Measurements from ENCODE around the gene SLC39A1.
A peak's percentile ranks its signal among the peaks of the same experiment; 100 is the strongest.

SLC39A1 gene

DNA sequence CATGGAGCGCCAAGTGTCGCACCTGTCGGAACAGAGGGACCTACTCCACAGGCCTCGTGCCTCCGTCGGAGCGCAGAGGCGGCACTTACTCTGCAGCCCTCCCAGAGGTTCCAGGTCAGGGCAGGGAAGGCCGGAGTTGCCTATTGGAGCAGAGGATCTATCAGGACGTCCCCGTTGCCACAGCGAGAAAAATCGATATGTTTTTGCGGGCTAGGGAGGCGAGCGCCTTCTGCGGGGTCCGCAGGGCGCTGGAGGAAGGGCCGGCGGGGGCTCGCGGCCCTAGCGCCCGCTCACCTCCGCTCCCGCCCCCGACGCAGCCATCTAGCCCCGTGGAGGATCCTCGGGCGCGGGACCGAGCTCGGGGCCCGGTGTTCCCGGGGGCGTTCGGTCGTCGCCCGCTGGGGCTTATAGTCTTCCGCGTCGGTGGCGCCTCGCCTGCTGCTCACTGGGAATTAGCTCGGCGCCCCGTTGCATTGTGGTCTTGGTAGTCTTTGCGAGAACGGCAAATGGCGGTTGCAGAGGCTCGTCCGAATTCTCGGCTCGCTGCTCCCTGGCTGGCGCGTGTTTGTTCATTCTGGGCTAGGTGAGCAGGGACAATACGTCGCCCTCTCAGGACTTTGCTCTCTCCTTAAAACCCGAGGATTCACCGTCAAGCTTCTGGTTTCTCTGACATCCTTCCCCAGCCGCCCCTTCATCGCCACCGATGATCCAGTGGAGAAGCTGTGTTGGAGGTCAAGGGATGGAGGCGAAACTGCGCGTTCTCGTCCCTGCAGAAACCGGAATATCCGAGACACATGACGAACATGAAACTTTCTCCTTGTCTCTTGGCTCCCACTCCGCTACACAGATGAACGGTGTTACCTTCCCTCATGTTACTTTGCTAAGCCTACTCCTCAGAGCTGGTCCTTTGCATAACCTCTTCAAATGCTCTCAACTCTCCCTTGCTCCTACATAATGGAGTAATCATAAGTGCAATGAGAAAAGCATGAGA, 14.2 kb upstream of the SLC39A1 start, which contains the start of gene JTB:
JTB (minus strand) TSS at position 425 of the 991 bp plus-strand sequence; CDS start at position 3, 422 bp downstream.
- DNase-seq: peak; percentile 82

DNA sequence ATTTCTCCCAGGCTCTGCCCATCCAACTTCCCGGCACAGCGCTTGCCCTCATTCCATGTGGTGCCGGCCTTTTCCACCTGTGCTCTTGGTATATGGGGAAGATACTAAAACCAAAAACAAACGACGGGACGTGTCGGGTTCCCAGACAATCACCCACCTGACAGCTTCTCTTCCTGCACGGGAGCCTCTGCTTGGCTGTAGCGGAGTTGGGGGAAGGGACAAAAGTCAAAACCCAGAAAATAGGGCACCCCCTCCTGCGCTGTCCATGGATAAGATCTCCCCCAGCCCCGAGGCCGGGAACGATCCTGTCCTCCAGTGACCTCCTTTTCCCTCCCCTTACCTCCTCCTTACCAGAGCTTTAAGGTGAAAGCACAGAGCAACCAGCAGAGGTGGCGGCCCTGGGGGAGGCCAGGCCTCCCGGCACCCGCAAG, 13.5 kb upstream of the SLC39A1 start:
- DNase-seq: no peak

DNA sequence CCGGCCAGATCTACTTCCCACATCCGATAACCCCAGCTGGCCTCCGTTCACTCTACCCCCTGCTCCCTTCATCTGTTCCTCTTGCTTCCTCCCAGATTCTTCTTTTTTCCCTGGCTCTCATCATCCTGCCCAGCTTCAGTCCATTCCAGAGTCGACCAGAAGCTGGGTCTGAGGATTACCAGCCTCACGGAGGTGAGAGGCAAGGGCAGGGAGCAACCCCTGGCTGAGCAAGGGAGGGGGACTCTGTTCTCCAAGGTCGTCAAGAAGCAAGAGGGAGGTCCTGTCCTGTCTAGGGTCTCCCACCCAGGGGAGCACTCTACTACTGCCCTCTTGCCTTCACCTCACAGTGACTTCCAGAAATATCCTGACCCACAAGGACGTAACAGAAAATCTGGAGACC, 10.2 kb upstream of the SLC39A1 start:
- DNase-seq: no peak

DNA sequence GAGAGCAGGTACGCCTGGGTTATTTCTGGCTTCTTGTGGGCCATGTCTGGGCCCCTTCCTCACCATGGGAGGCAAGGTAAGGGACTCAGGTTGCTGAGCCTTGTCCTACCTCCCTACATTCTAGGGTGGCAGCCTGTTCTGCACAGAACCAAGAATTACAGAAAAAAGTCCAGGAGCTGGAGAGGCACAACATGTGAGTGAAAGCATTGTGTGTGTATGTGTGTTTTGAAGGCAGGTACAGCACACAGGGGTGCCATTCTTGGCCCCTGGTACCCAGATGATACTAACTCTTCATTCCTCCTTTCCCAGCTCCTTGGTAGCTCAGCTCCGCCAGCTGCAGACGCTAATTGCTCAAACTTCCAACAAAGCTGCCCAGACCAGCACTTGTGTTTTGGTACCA, 9.7 kb upstream of the SLC39A1 start:
- no peak for DNase-seq

DNA sequence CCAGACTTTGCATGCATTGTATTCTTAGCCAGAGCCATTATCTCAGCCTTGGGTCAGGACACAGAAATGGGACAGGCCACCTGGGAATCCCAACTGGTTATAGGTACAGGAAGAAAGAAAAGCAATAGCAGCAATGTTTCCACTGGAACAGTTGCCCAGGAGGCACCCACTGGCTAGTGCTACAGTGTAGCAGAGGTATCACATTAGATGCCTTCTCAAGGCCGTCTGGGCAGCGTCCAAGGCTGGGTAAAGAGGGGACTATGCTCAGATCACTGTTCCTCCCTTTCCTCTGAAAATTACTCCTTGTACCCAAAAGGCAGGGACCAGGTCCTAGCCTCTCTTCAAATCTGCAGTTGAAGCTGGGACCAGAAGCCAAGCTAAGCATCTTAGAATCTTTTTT, 7.0 kb upstream of the SLC39A1 start:
- no peak for DNase-seq

DNA sequence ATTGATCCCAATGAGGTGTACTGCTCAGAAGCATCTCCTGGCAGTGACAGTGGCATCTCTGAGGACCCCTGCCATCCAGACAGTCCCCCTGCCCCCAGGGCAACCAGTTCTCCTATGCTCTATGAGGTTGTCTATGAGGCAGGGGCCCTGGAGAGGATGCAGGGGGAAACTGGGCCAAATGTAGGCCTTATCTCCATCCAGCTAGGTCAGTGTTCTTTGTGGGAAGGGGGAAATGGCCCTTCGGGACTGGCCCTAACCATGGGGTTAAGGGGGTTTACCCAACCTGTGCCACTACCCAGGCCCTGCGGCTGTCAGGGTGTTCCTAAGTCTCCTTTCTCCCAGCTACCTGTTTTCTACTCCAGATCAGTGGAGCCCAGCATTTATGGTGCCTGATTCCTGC, 5.6 kb upstream of the SLC39A1 start:
- no peak for DNase-seq

DNA sequence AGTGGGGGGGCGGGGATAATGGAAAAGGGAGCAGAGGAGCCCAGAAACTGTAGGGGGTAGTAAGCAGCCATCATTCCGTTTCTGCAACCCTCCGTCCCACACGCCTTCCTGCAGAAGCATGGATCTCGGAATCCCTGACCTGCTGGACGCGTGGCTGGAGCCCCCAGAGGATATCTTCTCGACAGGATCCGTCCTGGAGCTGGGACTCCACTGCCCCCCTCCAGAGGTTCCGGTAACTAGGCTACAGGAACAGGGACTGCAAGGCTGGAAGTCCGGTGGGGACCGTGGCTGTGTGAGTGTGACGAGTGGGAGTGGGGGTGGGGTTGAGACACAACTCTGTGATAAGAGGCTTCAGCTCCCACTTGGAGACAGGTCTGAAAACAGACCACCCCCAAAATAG, 5.1 kb upstream of the SLC39A1 start:
- no peak for DNase-seq

DNA sequence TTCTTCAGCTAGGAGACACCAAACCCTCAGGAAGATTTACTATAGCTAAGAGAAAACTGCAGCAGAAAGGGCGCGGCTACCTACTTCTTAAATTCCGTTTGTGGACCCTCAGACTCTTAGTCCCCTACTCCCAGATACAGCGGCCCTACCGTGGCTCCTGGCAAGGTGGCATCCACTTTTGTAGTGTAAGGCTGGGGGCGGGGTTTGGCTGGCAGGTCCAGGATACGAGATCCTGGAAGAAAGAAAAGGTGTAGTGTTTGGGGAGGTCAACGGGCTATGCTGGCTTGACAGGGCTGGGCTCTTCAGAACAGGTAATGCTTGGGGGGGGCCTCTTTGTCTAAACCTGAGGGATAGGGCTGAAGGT, 4.6 kb upstream of the SLC39A1 start:
- DNase-seq: no peak

DNA sequence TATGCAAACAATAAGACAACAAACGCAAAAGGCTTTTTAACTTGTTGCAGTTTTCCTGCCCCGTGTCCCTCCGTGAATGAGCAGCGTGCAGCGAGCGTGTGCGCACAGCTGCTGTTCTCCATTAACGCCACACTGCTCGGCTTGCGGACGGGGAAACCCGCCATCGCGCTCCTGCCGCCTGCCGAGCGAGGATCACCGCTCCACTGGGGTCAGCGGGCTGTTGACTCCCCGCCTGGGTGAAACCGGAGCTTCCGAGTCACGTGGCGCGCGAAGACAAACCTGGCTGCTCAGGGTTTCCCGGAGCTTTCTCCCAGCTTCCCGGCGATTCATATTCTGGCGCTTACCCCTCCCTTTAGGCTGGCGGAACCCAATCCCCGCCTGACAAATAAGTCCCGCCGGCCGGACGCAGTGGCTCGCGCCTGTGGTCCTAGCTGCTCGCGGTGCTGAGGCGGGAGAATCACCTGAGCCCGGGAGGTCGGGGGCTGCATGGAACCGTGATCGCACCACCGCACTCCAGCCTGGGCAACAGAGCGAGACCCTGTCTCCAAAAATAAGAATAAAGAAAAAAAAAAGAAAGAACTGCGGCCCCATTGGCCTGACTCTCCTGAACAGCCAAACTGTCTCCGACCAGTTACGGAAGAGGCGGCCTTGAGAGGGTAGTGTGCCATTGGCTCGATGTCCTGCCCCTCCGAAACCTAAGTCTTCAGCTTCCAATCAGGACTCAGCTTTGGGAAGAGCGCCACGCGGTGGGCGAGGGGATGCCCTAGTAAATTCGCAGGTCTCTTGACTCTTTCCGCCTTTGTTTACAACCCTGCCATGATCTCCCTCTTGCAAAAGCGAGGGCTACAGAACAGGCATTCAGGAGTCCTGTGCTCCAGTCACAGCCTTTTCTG, 4.0 kb upstream of the SLC39A1 start, which contains the start of gene CREB3L4:
CREB3L4 (plus strand) TSS at position 796 of the 893 bp plus-strand sequence. CDS start 624 bp downstream, outside the sequence.
- peak; percentile 97 for DNase-seq

DNA sequence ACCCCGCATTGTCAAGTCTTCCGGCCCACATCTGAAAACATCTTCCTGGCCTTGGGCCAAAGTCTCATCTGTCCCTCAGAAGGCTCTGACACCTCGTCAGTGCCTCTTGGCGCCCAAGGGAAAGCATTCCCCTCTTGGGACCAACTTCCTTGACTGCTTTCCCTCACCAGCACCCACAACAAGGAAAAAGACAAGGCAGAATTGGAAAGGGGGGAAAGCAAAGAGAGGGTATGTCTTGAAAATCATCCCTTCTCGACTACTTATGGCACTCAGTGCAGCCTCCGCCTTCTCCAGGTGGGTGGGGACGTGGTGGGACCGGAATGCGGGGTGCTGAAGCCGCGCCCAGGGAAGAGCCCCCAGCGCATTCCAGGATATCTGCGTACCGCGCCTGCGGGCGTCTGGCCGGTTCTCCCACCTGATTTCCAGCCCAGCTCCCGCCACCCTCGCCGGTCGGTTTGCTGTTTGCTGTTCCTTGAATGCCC, 554 bp upstream of the SLC39A1 start:
- DNase-seq: no peak

DNA sequence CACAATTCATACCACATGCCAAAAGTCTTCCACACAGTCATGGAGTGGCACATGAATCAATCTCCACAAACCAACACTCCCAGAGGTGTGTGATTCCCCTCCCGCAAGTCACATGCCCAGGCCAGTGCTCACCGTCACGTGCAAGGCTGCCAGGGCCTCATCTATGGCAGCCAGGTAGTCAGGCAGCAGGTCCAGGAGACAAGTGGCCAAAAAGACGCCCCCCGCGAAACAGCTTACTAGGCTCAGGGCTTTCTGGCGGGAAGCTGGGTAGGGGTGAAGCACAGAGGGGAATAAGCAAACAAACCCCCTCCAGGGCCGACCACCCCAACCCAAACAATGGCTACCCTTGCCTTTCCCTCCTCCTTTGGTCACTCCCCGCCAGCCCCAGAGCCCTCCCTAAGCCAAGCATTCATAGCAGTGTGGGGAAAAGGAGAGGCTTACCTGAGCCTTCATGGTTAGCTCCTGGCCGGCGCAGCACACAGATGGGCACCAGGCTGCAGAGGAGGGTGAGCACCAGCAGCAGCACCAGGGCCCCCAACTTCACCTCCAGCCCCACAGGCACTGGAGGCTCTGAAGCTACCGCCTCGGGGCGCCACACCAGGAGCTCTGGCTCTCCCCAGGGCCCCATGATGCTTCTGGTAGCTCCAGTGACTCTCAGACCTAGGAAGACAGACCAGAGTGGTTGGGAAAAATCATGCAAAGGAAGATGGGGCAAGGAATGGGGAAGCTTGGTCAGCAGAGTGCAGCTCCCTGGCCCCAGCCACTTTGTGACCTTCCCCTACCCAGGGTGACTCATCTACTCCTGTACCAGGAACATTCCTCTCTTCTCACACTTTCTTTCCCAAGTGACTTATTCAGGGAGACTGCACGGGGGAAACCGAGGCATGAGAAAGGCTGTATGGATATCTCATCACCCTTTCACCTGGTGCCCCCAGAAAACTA, 978 bp downstream of the SLC39A1 start:
- peak; percentile 48 for DNase-seq

DNA sequence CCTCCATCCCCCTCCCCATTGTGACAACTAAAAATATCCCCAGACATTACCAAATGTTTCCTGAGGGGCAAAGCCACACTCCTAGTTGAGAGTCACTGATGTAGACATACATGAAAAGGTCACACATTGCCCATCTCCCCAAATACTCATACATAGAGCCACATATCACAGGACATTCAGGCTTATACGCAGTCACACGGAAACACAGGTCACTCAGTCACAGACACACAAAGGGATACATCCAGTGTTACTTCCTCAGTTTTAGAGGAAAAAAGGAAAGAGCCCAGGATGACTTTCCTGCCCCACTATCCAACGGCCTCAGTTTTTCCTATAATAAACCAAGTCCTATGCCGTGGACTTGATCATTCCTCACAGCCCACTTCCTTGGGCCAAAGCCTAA, 1.9 kb downstream of the SLC39A1 start:
- DNase-seq: no peak

DNA sequence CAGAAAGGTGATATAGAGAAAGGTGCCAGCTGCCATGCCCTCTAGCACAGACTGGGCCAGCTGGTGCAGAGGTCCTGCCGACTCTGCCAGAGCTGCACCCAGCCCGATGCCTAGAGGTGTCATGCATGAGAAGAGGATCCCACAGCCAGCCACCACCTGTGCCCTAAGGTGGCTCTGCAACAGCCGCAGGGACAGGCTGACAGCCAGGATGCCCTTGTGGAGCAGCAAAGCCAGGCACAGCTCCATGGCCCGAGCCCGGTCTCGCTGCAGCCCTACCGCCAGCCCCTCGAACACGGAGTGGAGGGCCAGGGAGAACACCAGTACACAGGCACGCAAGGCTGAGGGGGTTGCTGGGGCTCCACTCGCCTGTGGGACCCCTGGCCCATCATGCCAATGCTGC, 3.1 kb downstream of the SLC39A1 start:
- DNase-seq: no peak

DNA sequence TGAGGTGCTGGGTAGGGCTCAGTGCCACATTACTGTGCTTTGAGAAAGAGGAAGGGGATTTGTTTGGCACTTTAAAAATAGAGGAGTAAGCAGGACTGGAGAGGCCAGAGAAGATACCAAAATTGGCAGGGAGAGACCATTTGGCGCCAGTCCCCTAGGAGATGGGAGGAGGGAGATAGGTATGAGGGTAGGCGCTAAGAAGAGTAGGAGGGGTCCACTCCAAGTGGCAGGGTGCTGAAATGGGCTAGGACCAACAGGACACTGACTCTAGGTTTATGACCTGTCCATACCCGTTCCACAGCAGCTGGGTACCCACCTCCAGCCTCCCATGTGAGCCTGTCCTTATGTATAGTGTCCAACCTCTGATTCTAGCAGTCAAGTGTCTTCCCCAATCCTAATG, 3.9 kb downstream of the SLC39A1 start:
- DNase-seq: no peak

DNA sequence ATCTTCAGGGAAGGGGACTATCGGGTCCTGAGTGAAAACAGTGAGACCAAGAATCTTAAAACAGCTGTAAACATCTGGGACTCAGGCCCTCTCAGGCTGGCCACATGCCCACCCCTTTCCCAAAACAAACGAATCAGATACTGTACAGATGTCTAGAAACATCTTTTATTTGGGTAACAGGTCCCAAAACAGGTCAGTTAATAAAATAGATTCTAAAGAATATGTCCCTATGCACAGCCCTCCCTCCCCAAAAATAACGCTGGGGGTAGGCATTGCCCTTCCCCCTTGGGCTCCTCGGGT, 4.4 kb downstream of the SLC39A1 start:
- no peak for DNase-seq

DNA sequence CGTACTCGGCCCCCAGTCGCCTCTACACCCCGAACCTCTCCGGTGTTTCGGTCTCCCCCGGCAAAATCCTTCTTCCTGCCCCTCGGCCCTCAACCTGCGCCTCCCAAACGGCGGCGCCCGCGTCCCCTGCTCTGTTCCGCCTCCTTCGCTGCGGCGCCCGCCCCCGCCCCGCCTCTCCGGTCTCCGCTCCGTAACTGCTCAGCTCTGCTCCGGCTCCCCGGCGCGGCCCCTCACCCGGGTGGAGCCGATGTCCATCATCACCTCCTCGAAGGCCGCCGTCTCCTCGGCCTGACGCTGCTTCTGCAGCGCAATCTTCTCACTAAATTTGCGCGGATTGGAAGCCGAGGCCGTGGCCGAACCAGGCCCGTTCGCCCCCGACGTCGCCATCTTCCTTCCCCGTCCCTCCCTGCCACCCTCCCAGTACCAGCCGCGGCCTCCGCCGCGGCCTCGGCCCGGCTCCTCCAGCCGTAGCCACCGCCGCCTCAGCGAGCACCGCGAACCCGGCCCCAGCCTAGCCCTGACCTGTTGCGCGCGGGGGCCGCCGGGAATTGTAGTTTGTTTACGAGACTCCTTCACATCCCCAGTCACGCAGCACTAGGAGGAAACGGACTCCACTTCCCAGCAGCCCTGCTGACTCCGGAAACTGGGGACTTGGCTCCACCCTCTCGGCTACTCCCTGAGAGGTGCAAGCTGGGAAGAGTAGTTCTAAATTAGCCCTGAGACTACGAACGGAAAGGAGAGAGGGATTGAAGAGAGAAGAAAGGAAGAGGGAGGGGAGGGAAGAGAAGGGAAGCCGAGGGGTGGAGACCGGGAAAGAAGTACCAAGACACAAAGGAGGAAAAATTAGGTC, 5.0 kb downstream of the SLC39A1 start, which contains the start of gene CRTC2:
CRTC2 (minus strand) TSS at position 502 of the 850 bp plus-strand sequence; CDS start at position 387, 115 bp downstream.
- peak; percentile 98 for DNase-seq

DNA sequence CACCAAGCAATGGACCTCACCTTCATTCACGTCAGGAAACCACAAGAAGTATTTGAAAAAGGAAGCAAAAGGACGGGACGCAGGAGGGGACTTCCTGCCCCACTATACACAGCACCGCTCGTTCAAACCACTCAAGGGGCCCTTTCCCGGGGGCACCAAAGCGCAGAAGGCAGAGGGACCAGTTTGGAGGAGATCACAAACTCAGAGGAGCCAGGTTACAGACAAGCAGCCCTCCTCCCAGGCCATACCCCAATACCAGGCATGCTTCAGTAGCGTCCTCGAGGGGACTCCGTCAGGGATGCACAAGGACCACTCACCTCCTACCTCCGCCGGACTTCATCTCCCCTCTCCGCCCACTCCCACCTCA, 5.6 kb downstream of the SLC39A1 start:
- no peak for DNase-seq

DNA sequence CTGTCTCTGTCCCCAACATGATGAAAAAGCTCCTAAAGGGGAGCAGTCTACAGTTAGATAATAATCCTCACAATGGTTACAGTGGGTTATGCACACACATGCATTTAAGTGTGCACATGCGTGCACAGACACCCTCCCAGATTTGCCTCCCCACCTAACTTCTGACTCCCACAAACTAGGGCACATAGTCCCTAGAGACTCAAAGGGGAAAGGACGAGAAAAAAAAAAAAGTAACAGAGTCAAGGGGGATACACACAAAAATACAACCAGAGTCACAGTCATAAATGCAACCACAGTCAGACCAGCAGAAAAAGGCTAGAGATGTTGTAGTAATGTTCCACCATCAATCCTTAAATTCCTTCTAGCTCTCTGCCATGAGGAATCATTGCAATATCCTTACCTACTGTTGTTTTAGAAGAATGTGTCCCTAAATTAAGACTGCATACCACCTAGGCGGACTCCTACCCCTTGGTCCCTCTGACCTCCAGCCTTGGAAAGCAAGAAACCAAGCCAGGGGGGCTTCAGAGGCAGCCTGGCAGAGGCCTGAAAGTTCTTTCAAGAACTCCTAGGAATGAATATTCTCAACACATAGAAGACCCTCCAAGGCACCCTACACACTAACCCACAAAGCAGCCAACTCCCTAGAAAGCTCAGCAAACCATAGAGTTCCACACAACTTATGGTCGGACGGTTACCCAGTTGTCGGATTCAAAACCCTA, 6.2 kb downstream of the SLC39A1 start:
- no peak for DNase-seq

DNA sequence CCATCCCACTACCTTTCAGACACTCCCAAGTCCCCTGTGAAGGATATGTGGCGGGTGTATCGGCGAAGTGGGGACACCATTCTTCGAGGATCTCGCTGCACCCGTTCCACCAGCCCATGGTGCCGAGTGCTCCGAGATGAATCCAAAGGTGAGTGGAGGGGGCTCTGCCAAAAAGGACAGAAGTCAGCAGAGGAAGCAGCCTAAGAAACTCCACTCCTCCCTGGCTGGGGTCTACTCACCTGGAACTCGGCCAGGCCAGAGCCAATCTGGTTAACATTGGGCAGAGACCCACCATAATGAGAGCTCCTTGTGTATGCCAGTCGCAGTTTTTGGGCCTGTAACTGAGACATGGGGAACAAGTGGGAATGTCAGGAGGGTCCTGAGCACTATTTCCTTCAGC, 8.5 kb downstream of the SLC39A1 start:
- DNase-seq: no peak

DNA sequence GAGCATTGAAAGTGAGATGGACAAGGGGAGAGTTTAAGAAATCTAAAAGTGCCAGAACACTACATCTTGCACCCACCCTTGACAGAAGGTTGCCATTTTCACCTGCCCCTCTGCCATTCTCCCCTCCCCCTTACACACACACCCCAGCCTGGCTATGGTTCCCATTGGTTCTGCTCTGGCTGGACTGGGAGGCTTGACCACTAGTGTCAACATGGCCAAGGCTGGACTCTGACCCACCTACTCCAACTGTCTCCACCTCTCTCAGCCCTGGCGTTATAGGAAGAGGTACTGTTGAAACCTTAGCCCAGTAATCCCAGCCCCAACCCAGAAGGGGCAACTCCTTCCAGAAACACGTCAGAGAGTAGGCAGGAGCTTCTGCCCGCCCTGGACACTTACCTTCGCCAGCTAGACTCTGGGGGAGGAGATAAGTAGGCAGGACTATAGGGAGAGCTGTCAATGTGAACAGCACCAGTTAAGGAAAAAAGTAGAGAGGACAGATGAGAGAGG, 9.4 kb downstream of the SLC39A1 start:
- DNase-seq: no peak
